NCI-H146 treated with DMSO at 0.1 percent for 48 hours (cell line): ENCODE measurements around the gene CHD5.
"Not testable (repeated sequence)": the region's sequence is repeated elsewhere in the genome, so short reads cannot be mapped to it uniquely, and the experiment has no call there.

ENCODE experiments used
- DNase-seq: peaks from one replicate; lab custom pipeline; 2025; ENCODE audit not compliant: unreplicated experiment; lab: John Stamatoyannopoulos, UW

CHD5 gene

GRCh38 chr1:6180268-6180706 is at the start of gene CHD5:
Gene CHD5, minus strand, starts transcription at chr1:6180321. Its CDS starts 298 bp downstream, at chr1:6180023.
- DNase-seq: no peak

GRCh38 chr1:6225651-6226050 is 45.5 kb upstream of the CHD5 start:
- no peak for DNase-seq

GRCh38 chr1:6224718-6225117 is 44.6 kb upstream of the CHD5 start:
- no peak for DNase-seq

- no peak for DNase-seq
Measured at GRCh38 chr1:6223617-6224016, 43.5 kb upstream of the CHD5 start.

GRCh38 chr1:6222636-6223035 is 42.5 kb upstream of the CHD5 start:
- DNase-seq: no peak

GRCh38 chr1:6221210-6221784 is 41.2 kb upstream of the CHD5 start:
- no peak for DNase-seq

GRCh38 chr1:6220236-6220635 is 40.1 kb upstream of the CHD5 start:
- DNase-seq: no peak

GRCh38 chr1:6219641-6220040 is 39.5 kb upstream of the CHD5 start:
- DNase-seq: not testable (repeated sequence)

- DNase-seq: no peak
Measured at GRCh38 chr1:6218375-6219164, 38.4 kb upstream of the CHD5 start.

GRCh38 chr1:6212193-6212959 is 32.3 kb upstream of the CHD5 start:
- DNase-seq: no peak

GRCh38 chr1:6211731-6212130 is 31.6 kb upstream of the CHD5 start:
- DNase-seq: no peak

GRCh38 chr1:6210591-6211355 is 30.7 kb upstream of the CHD5 start:
- no peak for DNase-seq

- DNase-seq: no peak
Measured at GRCh38 chr1:6209661-6210580, 29.8 kb upstream of the CHD5 start.

GRCh38 chr1:6208723-6209660 is 28.9 kb upstream of the CHD5 start:
- no peak for DNase-seq

- DNase-seq: no peak
Measured at GRCh38 chr1:6207921-6208320, 27.8 kb upstream of the CHD5 start.

GRCh38 chr1:6207075-6207885 is 27.2 kb upstream of the CHD5 start:
- DNase-seq: no peak

- DNase-seq: no peak
Measured at GRCh38 chr1:6206520-6206855, 26.4 kb upstream of the CHD5 start.

- DNase-seq: peak; percentile 33
Measured at GRCh38 chr1:6205849-6206519, 25.9 kb upstream of the CHD5 start, which contains the start of gene RNF207. Gene RNF207, plus strand, starts transcription at chr1:6206119. Its CDS starts 417 bp downstream, at chr1:6206536.
